Activated effector memory CD4-positive, alpha-beta T cell treated with anti-CD3 and anti-CD28 coated beads, Interleukin-2, amount 50 U/mL, for 16 hours (primary cell): ENCODE measurements around the gene FDCSP.
"Not testable (repeated sequence)": the region's sequence is repeated elsewhere in the genome, so short reads cannot be mapped to it uniquely, and the experiment has no call there.

Experiments used
- DNase-seq: peaks from one replicate; pipeline ENCODE4 v3.0.0-alpha.2; 2020

FDCSP gene

GRCh38 chr4:70239884-70240591 is 14.1 kb downstream of the FDCSP start:
- no peak for DNase-seq

- DNase-seq: not testable (repeated sequence)
Measured at GRCh38 chr4:70242297-70242696, 16.4 kb downstream of the FDCSP start, which contains the start of gene CSN3. TSS of gene CSN3 (plus strand) at chr4:70242597. CDS start at chr4:70244820, 2,223 bp downstream.

GRCh38 chr4:70243091-70243490 is 17.2 kb downstream of the FDCSP start:
- no peak for DNase-seq

GRCh38 chr4:70251250-70251944 is 25.5 kb downstream of the FDCSP start:
- no peak for DNase-seq

- no peak for DNase-seq
Measured at GRCh38 chr4:70251945-70252277, 26.0 kb downstream of the FDCSP start.

GRCh38 chr4:70269674-70270073 is 43.8 kb downstream of the FDCSP start:
- DNase-seq: no peak

GRCh38 chr4:70277121-70277520 is 51.2 kb downstream of the FDCSP start:
- DNase-seq: no peak

- no peak for DNase-seq
Measured at GRCh38 chr4:70280567-70280966, 54.6 kb downstream of the FDCSP start.
